Activated naive CD8-positive, alpha-beta T cell treated with anti-CD3 and anti-CD28 coated beads, Interleukin-2, amount 50 U/mL, for 16 hours (primary cell): Measurements from ENCODE around the gene CGB8.
"Not testable (repeated sequence)": the region's sequence is repeated elsewhere in the genome, so short reads cannot be mapped to it uniquely, and the experiment has no call there.

Experiments used
- DNase-seq: peaks from one replicate; pipeline ENCODE4 v3.0.0-alpha.2; 2020; ENCODE audit warnings: low read depth, low spot score

CGB8 gene

DNA sequence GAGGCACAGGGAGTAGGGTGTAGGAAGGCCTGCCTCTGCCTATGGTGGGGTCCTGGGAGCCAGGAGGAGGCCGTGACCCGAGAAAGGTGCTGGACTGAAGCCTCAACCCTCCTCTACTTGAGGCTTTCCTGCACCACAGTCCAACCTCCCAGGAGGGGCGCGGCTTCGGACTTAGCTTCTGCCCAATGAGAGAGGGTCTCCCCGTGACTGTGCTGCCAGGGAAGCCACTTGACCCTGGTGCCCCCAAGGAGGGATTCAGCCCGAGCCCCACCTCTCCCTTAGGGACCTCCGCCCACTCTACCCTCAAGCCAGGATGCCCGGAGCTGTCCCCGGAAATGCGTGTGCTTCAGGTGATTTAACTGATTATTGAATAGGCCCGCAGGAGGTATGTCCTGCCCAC lies at the start of gene CGB8:
CGB8 (minus strand) TSS at position 101 of the 400 bp plus-strand sequence. CDS start 372 bp downstream, outside the sequence.
- DNase-seq, result not testable (repeated sequence)

DNA sequence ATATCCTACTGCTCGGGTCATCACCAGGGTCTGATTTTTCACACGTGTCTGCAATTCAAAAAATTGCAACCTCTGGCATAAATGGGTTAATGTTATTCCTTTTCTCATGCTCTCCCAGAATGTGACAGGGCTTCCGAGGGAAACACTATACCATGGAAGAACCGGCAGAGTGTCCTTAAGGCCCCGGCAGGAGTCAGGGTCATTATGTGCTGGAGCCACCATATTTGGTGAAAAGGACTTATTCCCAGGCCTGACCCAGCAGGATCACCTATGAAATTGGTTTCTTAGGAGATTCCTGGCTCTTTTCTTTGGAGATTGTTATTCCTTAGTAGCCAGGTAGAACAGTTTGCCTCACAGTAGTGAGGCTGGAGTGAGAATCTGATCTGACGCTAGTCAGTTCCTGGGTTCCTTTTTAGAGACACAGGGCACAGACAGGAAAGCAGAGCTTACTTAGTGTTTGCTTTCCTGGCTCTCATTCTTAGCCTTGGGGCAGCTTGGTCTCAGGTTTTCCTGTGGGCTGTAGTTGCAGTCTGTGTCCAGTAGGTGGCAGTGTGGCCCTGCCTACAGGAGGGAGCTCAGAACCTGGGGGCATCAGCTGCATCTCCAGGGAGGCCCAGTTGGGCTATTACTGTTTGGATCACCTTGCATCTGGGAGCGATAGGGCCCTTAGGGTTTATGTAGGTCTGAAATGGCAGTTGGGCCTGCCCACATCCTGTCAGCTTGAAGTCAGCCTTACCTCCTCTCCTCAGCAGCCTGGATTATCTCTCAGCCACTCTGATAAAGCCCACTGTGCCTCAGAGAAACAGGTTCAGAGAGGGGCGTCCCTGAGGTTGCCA lies 48.8 kb upstream of the CGB8 start:
- DNase-seq, result peak; percentile 55

DNA sequence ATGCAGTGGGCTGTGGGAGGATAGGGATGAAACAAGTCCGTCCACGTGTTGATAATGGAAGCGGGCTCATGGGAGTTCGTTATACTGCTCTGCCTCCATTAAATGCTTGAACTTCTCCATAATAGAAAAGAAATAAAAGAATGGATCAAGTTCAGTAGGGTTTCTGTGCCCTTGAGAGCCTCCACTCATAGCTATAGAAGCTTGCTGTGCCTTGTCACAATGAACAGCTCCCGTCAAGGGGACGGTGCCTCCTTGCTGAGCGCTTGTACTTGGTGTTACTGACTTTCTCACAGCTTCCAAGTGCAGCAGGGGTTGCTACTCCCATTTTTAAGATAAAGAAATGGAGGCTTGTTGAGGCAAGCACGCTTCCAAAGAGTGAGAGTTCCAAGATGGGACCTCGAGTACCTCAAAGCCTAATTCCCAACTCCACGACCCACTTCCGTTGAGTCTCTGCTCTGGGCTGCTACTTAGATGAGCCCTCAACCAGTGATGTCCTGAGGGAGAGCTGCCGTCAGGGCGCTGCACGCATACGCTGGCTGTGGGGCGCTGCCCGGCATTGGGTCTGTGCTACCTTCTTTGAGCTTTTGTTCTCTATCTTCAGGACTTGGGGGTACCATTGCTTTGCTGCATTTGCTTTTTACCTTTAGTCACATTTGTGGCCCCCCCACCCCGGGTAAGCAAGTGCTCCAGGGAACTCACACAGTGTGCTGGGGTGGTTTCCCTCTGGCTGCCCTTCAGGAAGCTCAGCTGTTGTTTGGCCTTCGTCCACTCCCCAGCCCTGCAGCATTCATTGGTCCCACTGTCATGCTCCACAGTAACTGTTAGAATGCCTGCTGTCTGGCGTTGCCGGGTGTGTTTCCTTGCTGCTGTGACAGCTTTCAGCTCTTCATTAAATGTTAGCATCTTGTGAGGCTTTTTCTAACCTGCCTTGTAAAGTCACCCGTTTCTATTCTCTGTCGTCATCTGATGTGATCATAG lies 45.9 kb upstream of the CGB8 start:
- DNase-seq, result no peak

DNA sequence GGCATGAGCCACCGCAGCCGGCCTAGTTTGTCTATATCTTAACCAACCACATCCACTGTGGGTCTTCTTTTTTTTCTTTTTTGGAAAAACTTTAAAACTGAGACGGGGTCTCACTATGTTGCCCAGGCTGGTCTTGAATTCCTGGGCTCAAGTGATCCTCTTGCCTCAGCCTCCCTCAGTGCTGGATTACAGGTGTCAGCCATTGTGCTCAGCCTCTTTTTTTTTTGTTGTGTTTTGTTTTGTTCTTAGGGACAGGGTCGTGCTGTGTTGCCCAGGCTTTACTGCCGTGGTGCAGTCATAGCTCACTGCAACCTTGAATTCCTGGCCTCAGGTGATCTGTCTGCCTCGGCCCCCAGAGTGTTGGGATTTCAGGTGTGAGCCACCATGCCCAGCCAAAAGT lies 43.8 kb upstream of the CGB8 start:
- no peak for DNase-seq

DNA sequence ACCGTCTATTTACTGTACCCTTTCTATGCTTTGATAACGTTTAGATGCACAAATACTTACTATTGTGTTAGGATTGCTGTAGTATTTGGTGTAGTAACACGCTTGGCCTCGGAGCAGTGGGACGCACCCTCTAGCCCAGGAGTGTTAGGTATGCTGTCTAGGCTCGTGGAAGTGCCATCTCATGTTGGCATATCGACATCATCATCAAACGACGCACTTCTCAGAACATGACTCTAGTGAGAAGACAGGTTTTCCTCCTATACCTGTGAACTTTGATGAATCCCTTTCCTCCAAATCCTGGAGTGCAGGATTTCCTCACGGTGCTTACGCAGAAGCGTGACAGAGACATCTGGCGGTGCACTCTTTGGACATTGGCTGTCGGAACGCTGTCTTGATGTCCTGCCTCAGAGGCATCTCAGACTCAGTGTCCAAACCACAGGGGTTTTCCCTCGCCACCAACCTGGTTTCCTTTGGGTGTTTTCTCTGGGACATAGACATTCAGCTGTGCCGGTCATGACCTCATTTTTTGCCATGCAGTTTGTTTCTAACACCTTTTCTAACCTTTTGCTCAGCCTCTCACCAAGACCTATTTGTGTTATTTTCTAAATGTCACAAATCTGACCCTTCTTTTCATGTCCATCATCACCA lies 42.6 kb upstream of the CGB8 start:
- DNase-seq, result no peak

DNA sequence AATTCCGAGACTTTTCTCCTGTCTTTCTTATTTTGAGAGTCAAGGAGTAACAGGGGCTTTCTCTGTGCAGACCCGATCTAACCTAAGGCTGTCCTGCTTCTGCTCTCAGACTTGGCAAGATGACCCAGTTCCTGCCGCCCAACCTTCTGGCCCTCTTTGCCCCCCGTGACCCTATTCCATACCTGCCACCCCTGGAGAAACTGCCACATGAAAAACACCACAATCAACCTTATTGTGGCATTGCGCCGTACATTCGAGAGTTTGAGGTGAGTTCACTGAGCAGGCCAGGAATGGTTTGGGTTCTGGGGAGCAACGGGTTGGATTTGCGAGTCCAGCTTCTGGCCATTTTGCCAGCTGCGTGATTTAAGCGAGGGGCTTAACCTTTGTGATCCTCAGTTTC lies 37.4 kb upstream of the CGB8 start:
- no peak for DNase-seq

DNA sequence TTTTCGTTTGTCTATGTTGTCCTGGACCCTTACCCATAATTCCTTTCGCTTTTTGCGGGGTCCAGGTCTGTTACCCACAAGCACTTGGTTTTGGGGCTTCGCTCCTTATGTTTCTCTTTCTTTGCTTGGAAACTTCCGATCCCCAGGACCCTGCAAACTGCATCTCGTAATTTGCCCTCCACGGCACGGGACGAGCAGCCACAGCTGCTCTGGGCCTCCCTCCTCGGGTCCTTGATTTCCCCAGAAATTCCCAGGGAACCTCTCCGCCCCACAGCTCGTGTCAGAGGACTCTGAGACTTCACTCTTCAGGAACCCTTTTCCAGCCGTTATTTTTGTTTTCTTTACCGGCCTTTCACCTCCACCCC lies 36.9 kb upstream of the CGB8 start:
- no peak for DNase-seq

DNA sequence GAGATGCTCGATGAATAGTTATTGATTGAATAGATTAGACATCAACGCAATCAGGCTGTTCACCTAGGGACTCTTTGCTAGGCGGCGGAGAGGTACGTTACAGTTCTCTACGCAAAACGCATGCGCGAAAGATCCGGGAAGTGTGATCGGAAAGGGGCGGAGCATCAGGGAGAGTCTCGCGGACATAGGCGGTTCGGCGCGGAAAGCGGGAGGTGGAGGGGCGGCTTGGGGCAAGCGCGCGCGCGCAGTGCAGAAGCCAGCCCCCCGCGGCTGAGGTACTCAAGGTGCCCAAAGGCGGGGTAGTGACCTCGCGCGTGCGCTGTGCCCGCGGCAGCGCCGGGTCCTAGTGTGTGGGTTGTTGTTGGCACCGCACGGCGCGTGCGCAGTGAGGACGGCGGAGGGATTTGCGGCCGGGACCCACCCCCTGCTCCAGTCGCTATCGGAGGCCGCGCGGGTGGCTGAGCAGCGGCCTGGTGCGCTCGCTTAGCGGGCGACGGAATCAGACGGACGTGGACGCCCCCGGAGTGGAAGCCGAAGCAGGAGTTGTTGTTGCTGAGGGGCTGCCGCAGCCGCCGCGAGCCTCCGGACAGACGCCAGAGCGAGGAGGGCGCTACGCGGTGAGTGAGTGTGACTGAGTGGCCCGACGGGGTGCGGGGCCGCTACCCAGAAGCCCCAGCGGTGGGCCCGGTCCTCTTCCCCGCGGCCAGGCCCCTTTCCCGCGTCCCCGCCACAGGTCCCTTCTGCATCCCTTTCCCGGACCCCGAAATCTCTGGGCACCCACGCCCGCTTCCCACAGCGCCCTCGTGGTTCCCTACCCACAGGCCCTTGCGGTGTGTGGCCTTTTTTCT lies 36.3 kb upstream of the CGB8 start, which contains the start of gene SNRNP70:
SNRNP70 (plus strand) TSS at position 432 of the 848 bp plus-strand sequence. CDS start 964 bp downstream, outside the sequence.
- DNase-seq, result peak; percentile 95

DNA sequence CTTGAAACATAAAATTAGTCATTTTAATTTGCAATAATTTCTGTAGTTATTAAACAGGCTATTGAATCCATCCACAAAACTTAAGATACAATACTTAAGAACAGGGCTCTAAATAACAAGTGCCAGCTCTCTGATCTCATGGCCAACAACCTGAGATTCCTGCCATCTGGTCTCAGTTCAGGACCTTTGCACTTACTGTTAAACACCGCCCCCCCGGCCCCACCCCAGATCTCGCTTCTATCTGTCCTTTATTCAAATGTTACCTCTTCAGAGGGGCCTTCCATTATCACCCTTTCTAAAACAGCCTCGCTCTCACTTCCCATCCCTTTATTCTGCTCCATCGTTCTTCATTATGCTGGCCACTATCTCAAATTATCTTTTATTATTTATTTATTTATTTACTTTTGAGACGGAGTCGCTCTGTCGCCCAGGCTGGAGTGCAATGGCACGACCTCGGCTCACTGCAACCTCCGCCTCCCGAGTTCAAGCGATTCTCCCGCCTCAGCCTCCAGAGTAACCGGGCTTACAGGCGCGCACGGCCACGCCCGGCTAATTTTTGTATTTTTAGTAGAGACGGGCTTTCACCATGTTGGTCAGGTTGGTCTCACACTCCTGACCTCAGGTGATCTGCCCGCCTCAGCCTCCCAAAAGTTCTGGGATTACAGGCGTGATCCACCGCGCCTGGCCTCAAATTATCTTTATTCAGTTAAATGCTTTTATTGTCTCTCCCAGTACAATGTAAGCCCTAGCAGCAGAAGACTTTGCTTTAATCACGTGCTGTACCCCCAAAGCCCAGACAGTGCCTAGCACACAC lies 35.5 kb upstream of the CGB8 start:
- DNase-seq, result no peak

DNA sequence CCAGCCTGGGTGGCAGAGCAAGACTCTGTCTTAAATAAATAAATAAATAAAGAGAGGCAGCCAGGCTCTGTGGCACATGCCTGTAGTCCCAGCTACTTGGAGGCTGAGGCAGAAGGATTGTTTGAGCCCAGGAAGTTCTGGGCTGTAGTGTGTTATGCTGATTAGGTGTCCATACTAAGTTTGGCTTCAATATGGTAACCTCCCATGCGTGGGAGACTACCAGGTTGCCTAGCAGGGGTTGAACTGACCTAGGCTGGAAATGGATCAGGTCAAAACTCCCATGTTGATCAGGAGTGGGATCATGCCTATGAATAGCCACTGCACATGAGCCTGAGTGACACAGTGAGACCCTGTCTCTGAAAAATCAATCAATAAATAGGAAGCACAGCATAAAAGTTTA lies 32.4 kb upstream of the CGB8 start:
- no peak for DNase-seq

DNA sequence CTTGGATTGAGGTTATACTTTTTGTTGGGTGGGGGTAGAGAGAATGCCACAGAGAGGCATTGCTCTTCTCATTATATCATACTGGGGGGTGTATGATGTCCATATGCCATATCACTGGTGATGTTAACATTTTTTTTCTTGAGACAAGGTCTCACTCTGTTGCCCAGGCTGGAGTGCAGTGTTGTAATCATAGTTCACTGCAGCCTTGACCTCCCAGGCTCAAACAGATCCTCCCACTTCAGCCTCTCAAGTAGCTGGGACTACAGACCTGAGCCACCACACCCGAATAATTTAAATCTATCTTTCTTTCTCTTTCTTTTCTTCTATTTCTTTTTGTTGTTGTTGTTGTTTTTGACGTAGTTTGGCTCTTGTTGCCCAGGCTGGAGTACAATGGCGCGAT lies 31.5 kb upstream of the CGB8 start:
- no peak for DNase-seq

DNA sequence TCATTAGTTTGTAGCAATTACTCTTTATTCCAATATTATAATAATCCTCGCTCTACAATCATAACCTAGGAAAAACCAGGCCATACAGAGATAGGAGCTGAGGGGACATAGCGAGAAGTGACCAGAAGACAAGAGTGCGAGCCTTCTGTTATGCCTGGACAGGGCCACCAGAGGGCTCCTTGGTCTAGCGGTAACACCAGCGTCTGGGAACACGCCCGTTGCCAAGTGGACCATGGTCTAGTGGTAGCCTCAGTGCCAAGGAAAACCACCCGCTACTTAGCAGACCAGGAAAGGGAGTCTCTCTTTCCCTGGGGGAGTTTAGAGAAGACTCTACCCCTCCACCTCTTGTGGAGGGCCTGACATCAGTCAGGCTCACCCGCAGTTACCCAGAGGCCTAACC lies 26.0 kb upstream of the CGB8 start:
- DNase-seq, result not testable (repeated sequence)

DNA sequence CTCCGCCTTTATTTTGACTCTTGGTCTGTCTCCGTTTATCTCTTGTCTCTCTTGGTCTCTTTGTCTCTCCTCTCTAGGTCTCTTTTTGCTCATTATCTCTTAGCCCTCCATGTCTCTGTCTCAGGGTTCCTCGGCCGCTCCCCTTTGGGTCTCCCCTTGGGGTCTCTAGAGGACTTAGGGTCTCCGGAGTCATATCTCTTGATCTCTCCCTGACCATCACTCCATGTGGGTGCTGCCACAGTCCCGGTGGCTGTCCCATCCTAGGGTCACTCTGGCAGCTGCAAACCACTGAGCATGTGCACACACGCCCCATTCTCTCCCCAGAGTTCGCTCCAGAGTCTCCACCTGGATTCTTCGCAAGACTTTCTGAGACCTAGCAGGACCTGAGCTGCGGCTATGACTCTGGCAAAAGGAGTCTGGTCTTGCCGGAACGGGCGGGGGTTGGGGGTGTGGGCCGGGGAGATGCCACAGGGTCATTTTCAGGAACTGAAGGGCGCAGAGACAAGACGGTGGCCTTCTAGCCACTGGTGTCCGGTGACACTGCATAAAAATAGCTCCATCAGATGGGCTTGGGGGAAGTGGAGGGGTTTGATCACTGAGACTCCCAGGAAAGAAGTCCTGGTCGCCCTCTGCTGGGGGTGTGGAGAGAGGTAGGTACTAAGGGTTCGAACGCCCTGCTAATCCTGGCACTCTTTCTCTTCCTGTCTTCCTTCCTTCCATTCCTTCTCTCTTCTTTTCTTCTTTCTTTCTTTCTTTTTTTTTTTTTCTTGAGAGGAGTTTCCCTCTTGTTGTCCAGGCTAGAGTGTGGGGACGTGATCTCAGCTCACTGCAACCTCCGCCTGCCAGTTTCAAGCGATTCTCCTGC lies 24.8 kb upstream of the CGB8 start:
- no peak for DNase-seq

DNA sequence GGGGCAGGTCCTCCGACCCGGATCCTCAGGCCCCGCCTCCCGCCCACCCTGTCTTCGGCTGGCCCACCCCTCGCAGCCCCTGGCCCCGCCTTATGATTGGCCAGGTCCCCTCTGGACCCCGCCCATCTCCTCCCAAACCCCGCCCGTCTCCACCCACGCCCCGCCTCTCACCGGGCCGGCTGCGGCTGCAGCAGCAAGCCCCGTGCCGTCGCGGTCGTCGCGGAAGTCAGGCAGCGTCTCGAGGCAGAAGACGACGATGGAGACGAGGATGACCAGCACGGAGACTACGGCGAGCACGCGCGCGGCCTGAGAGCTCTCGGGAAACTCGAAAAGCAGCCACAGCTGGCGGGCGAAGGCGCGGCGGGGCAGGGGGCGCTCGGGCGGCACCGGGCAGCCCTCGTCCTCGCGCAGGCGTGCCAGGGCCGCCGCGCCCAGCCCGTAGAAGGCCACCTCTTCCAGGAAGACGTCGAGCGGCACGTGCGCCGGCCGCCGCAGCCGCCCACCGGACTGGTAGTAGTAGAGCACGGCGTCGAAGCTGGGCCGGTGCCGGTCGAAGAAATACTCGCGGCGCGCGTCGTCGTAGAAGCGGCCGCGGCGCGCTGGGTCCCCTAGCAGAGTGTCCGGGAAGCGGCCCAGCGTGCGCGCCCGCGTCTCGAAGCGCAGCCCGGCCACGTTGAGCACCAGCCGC lies 23.1 kb upstream of the CGB8 start:
- DNase-seq, result no peak

DNA sequence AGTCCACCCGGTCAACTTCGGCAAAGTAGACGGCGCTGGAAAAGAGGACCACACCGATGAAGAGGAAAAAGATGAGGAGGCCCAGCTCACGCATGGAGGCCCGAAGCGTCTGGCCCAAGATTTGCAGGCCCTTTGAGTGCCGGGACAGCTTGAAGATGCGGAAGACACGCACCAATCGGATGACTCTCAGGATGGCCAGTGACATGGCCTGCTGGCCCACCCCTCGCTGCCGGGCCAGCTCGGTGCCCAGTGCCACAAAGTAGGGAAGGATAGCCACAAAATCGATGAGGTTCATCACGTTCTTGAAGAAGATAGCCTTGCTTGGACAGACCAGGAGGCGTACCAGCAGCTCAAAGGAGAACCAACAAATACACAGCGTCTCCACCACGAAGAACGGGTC lies 21.5 kb upstream of the CGB8 start:
- no peak for DNase-seq

DNA sequence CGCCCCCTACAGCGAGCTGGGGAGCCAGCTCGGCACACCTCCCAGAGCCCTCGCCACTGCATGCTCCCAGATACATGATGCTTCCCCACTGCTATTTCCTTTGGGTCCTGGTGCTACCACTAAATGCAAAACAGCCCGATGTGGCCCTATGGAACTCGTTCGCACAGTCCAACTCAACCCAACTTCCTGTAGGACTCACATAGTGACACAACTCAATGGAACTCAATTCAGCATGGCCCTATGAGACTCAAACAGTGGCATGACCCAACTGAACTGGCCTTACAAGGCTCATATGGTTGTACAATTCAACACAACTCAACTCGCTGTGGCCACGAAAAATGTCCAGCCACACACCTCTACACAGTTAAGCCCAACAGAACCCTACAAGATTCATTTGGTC lies 20.1 kb upstream of the CGB8 start:
- DNase-seq, result no peak

DNA sequence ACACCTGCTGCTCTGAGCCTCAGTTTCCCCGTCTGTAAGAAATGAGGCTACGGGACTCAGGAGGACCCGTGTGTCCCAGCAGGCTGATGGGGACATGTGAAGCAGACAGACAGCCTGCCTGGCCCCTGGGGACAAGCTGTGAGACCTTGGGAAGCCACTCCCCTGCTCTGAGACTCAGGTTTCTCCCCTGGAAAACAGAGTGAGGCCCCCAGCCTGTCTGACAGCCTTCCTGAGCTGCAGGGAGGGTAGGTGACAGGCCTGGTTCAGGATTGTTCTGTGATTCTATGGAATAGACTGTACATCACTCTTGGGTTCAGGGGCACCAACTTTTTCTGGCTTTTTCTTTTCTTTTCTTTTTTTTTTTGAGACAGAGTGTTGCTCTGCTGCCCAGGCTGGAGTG lies 18.6 kb upstream of the CGB8 start:
- DNase-seq, result no peak

DNA sequence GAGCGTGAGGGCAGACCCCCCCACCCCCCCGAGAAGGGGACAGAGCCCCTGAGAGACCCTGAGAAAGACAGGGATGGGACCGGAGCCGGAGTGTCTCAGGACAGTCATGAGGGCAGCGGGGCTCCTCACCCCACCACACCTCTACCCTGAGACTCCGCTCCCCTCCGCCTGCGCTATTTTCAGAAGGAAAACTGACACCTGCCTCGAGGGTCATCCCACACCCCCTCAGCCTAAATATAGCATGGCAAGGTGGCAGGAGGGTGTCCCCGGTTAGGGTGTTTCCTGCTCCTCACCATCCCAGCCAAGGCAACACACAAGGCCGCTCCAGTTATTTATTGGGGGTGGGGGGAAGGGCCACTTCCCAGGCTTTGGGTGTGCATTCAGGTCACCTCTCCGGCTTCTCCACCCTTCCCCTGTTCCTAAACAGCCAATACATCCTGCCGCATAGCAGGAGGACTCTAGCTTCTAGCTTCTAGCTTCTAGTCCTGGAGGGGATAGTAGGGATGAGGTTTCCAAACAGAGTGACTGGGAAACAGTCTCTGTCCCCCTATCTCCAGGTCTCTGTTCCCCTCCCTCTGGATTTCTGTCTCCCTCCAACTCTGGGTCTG lies 17.1 kb upstream of the CGB8 start:
- no peak for DNase-seq
